GM19468 (cell line): ENCODE data around the gene CLEC16A.
A peak's percentile ranks its signal among the peaks of the same experiment; 100 is the strongest.

Source experiments
- ATAC-seq: cut with Tn5 transposase; IDR thresholded peaks from one replicate; pipeline ENCODE4 v1.9.1; 2021; ENCODE audit warnings: mild to moderate bottlenecking, moderate library complexity, moderate number of reproducible peaks; ENCODE audit not compliant: unreplicated experiment; ENCODE audit errors: extremely low read depth

CLEC16A gene

GRCh38 chr16:11051430-11051829 is 107.1 kb downstream of the CLEC16A start:
- ATAC-seq = no peak

- peak; percentile 76 for ATAC-seq
Observed at GRCh38 chr16:11051879-11052808, 107.8 kb downstream of the CLEC16A start.

GRCh38 chr16:11053916-11054460 is 109.6 kb downstream of the CLEC16A start:
- ATAC-seq = no peak

- no peak for ATAC-seq
Observed at GRCh38 chr16:11056090-11056992, 112.0 kb downstream of the CLEC16A start.

- no peak for ATAC-seq
Observed at GRCh38 chr16:11056993-11057649, 112.8 kb downstream of the CLEC16A start.

GRCh38 chr16:11057711-11058345 is 113.5 kb downstream of the CLEC16A start:
- ATAC-seq = no peak

- no peak for ATAC-seq
Observed at GRCh38 chr16:11058832-11059231, 114.5 kb downstream of the CLEC16A start.

- no peak for ATAC-seq
Observed at GRCh38 chr16:11059588-11059987, 115.2 kb downstream of the CLEC16A start.

GRCh38 chr16:11060364-11060763 is 116.0 kb downstream of the CLEC16A start:
- no peak for ATAC-seq

- no peak for ATAC-seq
Observed at GRCh38 chr16:11060842-11061241, 116.5 kb downstream of the CLEC16A start.

- no peak for ATAC-seq
Observed at GRCh38 chr16:11061629-11062270, 117.4 kb downstream of the CLEC16A start.

- ATAC-seq = no peak
Observed at GRCh38 chr16:11063448-11064201, 119.3 kb downstream of the CLEC16A start.

GRCh38 chr16:11064202-11064540 is 119.8 kb downstream of the CLEC16A start:
- no peak for ATAC-seq

- no peak for ATAC-seq
Observed at GRCh38 chr16:11064851-11065250, 120.5 kb downstream of the CLEC16A start.

GRCh38 chr16:11066261-11066870 is 122.0 kb downstream of the CLEC16A start:
- ATAC-seq = no peak

GRCh38 chr16:11067266-11067665 is 122.9 kb downstream of the CLEC16A start:
- ATAC-seq = no peak

GRCh38 chr16:11067697-11068141 is 123.4 kb downstream of the CLEC16A start:
- ATAC-seq = no peak

- no peak for ATAC-seq
Observed at GRCh38 chr16:11071829-11072228, 127.5 kb downstream of the CLEC16A start.
